Fibroblast of pulmonary artery (primary cell): ENCODE measurements around the gene NAALADL1.
A peak's percentile ranks its signal among the peaks of the same experiment; 100 is the strongest.

ENCODE experiments used
- DNase-seq: peaks from one replicate; pipeline ENCODE4 v3.0.0-alpha.2; 2010; ENCODE audit warnings: low read depth
- H3K4me3 ChIP-seq: replicated peaks from 2 replicates; pipeline ENCODE4 v1.5.1; 2011; ENCODE audit warnings: low read depth, mild to moderate bottlenecking, control low read depth, low read length, moderate library complexity
- CTCF ChIP-seq: IDR thresholded peaks from 2 replicates; pipeline ENCODE4 v1.5.1; 2011; ENCODE audit warnings: mild to moderate bottlenecking, control low read depth, low read length, inconsistent platforms; ENCODE audit errors: missing control alignments

NAALADL1 gene

DNA sequence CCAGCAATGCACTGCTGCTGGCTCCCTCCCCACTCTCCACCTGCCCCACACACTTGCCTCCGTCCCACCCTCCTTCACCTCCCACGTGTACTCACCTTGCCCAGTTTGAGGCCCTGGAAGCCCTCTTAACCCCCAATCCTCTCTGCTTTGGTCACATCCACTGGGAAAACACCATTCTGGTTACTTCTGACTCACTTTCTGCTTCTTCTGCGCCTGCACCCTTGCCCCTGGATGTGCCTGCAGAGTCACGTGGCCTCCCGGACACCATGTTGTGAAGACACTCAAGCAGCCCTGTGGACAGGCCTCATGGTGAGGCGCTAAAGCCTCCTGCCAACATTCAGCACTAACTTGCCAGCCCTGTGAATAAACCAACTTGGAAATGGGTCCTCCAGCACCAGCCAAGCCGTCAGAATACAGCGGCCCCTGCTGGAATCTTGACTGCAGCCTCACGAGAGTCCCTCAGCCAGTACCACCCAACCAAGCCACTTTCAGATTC, 2.6 kb upstream of the NAALADL1 start:
- TF ChIP-seq CTCF, result peak; percentile 41
- H3K4me3 ChIP-seq, result no peak overlapping the region
- DNase-seq, result peak; percentile 45

DNA sequence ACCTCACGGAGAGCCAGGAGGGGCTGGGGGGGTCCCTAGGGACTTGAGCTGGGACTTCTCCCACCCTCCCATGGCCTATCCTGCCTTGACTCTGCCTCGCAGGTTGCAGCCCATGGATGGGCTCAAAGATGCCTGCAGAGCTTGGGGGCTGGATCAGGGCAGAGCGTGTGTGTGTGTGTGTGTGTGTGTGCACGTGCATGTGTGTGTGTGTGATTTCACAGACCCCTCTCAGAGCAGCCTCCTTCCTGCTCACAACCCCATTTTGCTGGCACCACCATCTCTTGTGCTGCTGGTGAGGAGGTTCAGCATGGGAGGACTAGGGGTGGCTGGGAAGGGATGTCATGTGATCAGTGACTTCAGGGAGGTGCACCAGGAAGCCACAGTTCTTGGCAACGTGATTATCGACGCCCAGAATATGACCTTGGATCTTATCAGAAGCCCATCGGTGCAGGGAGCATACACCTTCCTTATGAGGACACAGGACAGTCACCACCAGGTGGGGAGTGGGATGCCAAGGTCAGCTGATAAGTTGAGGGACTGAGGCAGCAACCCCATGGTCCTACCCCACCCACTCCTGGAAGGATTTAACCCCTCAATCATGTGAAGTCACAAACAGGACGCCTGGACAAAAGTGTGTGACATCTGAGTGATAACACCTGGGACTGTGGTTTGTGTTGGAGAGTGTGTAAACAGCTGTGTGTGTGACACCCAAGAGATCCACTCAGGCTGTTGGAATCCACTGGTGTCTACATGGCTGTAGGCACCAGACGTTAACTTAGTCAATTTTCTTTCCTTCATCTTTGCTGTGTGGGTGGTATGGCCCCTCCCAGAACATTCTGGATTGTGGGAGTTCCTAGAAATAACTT, 1.8 kb upstream of the NAALADL1 start:
- no peak for TF ChIP-seq CTCF
- no peak overlapping the region for H3K4me3 ChIP-seq
- DNase-seq, result peak; percentile 18

DNA sequence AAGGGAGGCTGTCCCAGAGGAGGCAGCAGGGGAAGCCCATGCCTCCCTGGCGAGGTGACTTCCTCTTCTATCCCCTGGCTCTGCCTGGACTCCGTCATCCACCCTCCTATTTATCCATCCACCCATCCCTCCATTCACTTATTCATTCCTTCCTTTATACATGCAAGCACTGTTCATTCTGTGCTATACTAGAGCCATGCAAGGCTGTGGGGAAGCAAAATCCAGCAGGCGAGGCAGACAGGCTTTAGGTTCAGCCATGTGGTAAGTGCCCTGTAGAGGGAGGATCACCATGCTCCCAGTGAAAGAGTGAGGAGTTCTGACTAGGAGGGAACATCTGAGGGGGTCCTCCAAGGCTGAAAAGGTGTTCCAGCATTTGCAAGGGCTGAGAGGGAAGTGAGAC, 1.2 kb upstream of the NAALADL1 start:
- no peak for DNase-seq
- TF ChIP-seq CTCF, result no peak
- H3K4me3 ChIP-seq, result no peak overlapping the region

- no peak for DNase-seq
- H3K4me3 ChIP-seq, result no peak overlapping the region
- no peak for TF ChIP-seq CTCF
Measured at GRCh38 chr11:65058012-65058411, 341 bp downstream of the NAALADL1 start.

DNA sequence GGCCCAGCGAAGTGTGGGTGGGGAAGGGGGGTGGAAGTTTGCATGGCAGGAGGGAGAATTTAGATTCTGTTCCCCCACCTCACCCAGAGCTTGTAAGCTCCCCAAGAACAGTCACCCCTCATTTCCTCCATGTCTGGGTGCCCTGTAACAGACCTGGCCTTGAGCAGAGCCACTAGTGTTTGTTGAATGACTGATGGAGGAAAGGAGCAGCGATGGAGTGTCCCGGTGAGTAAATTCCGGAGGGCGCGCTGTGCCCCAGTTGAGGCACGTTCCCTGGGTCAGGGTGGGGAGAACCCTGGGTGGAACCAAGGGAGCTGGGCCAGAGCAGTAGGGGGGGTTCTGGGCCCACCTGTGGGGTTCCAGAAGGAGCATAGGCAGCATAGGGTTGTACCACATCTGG, 827 bp downstream of the NAALADL1 start:
- no peak overlapping the region for H3K4me3 ChIP-seq
- TF ChIP-seq CTCF, result no peak
- no peak for DNase-seq

- TF ChIP-seq CTCF, result no peak
- no peak for DNase-seq
- H3K4me3 ChIP-seq, result no peak overlapping the region
Measured at GRCh38 chr11:65056999-65057398, 1.4 kb downstream of the NAALADL1 start.

DNA sequence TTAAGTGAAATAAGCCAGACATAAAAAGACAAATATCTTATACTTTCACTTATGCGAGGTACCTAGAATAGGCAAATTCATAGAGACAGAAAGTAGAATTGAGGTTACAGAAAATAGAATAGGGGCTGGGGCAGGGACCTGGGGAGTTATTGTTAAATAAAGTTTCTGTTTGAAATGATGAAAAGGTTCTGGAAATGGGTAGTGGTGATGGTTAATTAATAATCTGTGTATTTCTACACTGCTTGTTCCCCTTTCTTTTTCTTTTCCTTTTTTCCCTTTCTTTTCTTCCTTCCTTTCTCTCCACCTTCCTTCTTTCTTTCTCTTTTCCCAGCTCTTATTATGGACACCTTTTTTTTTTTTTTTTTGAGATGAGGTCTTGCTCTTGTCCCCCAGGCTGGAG, 2.8 kb downstream of the NAALADL1 start:
- TF ChIP-seq CTCF, result no peak

More for the DNA sequence above, 2.8 kb downstream of the NAALADL1 start:
- H3K4me3 ChIP-seq, result no peak overlapping the region
- DNase-seq, result no peak
